Esophagus muscularis mucosa (tissue), 3 donors: Measurements from ENCODE around the gene ENG.

Experiments used
- CTCF ChIP-seq, 3 experiments: fragments of 200-600 bp in 2 of 3; fragments of 450-650 bp in 1 of 3; sonication (generic) in 2 of 3; IDR thresholded peaks; one replicate each; pipeline ENCODE4 v1.5.1; 2017 to 2019; ENCODE audit warnings: antibody characterized with exemption in 3 of 3, mild to moderate bottlenecking in 2 of 3, moderate library complexity in 1 of 3
- POLR2A ChIP-seq: fragments of 450-650 bp; IDR thresholded peaks from one replicate; pipeline ENCODE4 v1.6.1; 2017; ENCODE audit warnings: antibody characterized with exemption, moderate library complexity, mild to moderate bottlenecking, low read depth

GRCh38 chr9:127809540-127810377, 44.7 kb downstream of the ENG start:
- TF ChIP-seq CTCF (IDR thresholded peaks at IDR 0.05) (no peak), POLR2A (no peak)
